Right lobe of liver (tissue), 6 donors: Measurements from ENCODE around the gene ADIPOR2. TPM values are rescaled to one million over a fixed set of nuclear protein-coding genes. Genes with fewer than 3 reads are reported as not detected.

ENCODE experiments used
- ATAC-seq, 4 donors: fragments of 200-7000 bp; cut with Tn5 transposase; one replicate each; pipeline ENCODE4 v1.9.1; 2020; ENCODE audit warnings: mild to moderate bottlenecking in 4 of 4, moderate library complexity in 4 of 4
- DNase-seq, 3 donors: peaks; one replicate each; pipeline ENCODE4 v3.0.0-alpha.2; 2020
- H3K27ac ChIP-seq, 3 donors: fragments of 200-600 bp; one replicate each; pipeline ENCODE4 v1.8.0; 2022
- H3K27me3 ChIP-seq, 2 donors: fragments of 200-600 bp; one replicate each; pipeline ENCODE4 v1.8.0; 2022
- H3K36me3 ChIP-seq, 4 donors: fragments of 200-600 bp; sonication (generic) in 1 of 4; one replicate each; pipeline versions ENCODE4 v1.5.1 to v1.8.0; 2017 to 2022; ENCODE audit warnings: control low read depth in 1 of 4
- H3K4me1 ChIP-seq, 4 donors: fragments of 200-600 bp; sonication (generic) in 1 of 4; one replicate each; pipeline versions ENCODE4 v1.5.1 to v1.8.0; 2017 to 2022; ENCODE audit warnings: control low read depth in 1 of 4
- H3K4me3 ChIP-seq, 3 donors: fragments of 200-600 bp; one replicate each; pipeline ENCODE4 v1.8.0; 2022
- H3K9me3 ChIP-seq, 4 donors: fragments of 200-600 bp; sonication (generic) in 1 of 4; one replicate each; pipeline versions ENCODE4 v1.5.1 to v1.8.0; 2017 to 2022; ENCODE audit warnings: control low read depth in 1 of 4
- CTCF ChIP-seq, 4 donors: fragments of 200-600 bp in 3 of 4; fragments of 450-650 bp in 1 of 4; IDR thresholded peaks; one replicate each; pipeline versions ENCODE4 v1.5.1 to v1.8.0; 2016 to 2022; ENCODE audit warnings: antibody characterized with exemption in 4 of 4, mild to moderate bottlenecking in 2 of 4
- POLR2A ChIP-seq: fragments of 450-650 bp; IDR thresholded peaks from one replicate; pipeline ENCODE4 v1.6.1; 2017; ENCODE audit warnings: antibody characterized with exemption, mild to moderate bottlenecking
- WGBS: methylation state at CpG from one replicate; pipeline ENCODE4 v1.1.6; 2018; ENCODE audit warnings: low coverage, low lambda C conversion rate; ENCODE audit not compliant: insufficient coverage; ENCODE audit errors: missing lambda C conversion rate; 5-methylcytosine and 5-hydroxymethylcytosine counted together
- intact Hi-C, 2 donors: fragments of 100-400 bp; cut with DNase I; formaldehyde crosslinking; loops; one replicate each; pipeline versions ENCODE4 v1.11.2 to v1.14.1; 2022
- total RNA-seq, 6 experiments: library from RNA; depleted of rRNA in 2 of 6; stranded (reverse); fragments of >200 nt in 2 of 6; fragmentation: NEBNext Ultra II Directional in 3 of 6; extraction: Animal tissue kit (Norgen Biotek cat#: 25700) in 3 of 6; gene quantifications; one replicate each; pipeline versions ENCODE4 v1.1.0 to v1.2.4, GENCODE V29; 2016 to 2023
- donor health status: DM: no; HTN: yes; CAD: no.
- donor health status: DM: no; HTN: no; CAD: no.
- donor health status: DM: no; HTN: no; CAD: no.
- donor health status: DM: no; HTN: yes; CAD: no.
- donor health status: DM: no; HTN: yes; CAD: no.

The ADIPOR2 gene
- total RNA-seq, 6 experiments from 2014 or later = 46.5 to 108 (median 59.8) TPM

- no peaks in the 10 kb centered on the region for H3K27me3 ChIP-seq
- TF ChIP-seq CTCF (IDR thresholded peaks at IDR 0.05) = no peak
- no peak for TF ChIP-seq POLR2A
- 62% methylated on average over 6 of the region's 7 CpGs for WGBS
- intact Hi-C loops = no loop called here
- H3K27ac ChIP-seq = no peak overlapping the region
- no peaks in the 10 kb centered on the region for H3K36me3 ChIP-seq
- no peaks in the 10 kb centered on the region for H3K9me3 ChIP-seq
- no peak overlapping the region for H3K4me3 ChIP-seq
- ATAC-seq (peak; percentile 36 to 80 (median 58)), DNase-seq (no peak)
- H3K4me1 ChIP-seq = no peaks in the 10 kb centered on the region
Measured at GRCh38 chr12:1680804-1681492, 9.9 kb upstream of the ADIPOR2 start.

- peak in 1 of 4 donors; percentile 47 for ATAC-seq
- WGBS = 63% methylated on average over 2 of the region's 2 CpGs
- TF ChIP-seq POLR2A (no peak), CTCF (IDR thresholded peaks at IDR 0.05) (no peak)
Measured at GRCh38 chr12:1681493-1681807, 9.4 kb upstream of the ADIPOR2 start.

GRCh38 chr12:1688086-1688710, 2.7 kb upstream of the ADIPOR2 start:
- H3K27me3 ChIP-seq = no peaks in the 10 kb centered on the region
- H3K27ac ChIP-seq = no peak overlapping the region
- intact Hi-C loops = no loop called here
- WGBS = 88% methylated on average over 3 of the region's 5 CpGs
- peaks cover 0 to 19% (median 3%) of the 10 kb centered on the region in 4 donors for H3K4me1 ChIP-seq
- H3K4me3 ChIP-seq = no peak overlapping the region
- H3K36me3 ChIP-seq = no peaks in the 10 kb centered on the region
- no peaks in the 10 kb centered on the region for H3K9me3 ChIP-seq
- TF ChIP-seq CTCF (IDR thresholded peaks at IDR 0.05) = no peak
- no peak for TF ChIP-seq POLR2A
- DNase-seq (no peak), ATAC-seq (no peak)

More at GRCh38 chr12:1681493-1681807, 9.4 kb upstream of the ADIPOR2 start:
- DNase-seq = no peak
- Histone ChIP-seq H3K27ac (no peak overlapping the region), H3K36me3 (no peaks in the 10 kb centered on the region), H3K4me3 (no peak overlapping the region), H3K27me3 (no peaks in the 10 kb centered on the region), H3K4me1 (no peaks in the 10 kb centered on the region), H3K9me3 (no peaks in the 10 kb centered on the region)
- intact Hi-C loops = no loop called here

- TF ChIP-seq POLR2A (no peak), CTCF (IDR thresholded peaks at IDR 0.05) (no peak)
- 0% methylated on average over 14 of the region's 56 CpGs for WGBS
- intact Hi-C loops = no loop called here
Measured at GRCh38 chr12:1691123-1692007, 495 bp downstream of the ADIPOR2 start.

More at GRCh38 chr12:1691123-1692007, 495 bp downstream of the ADIPOR2 start:
- peak overlapping the region; percentile 85 to 93 (median 86) for H3K4me3 ChIP-seq
- H3K27me3 ChIP-seq = no peaks in the 10 kb centered on the region
- DNase-seq (peak; percentile 63 to 74 (median 68)), ATAC-seq (peak; percentile 46 to 61 (median 58))
- H3K36me3 ChIP-seq = no peaks in the 10 kb centered on the region
- peak overlapping the region; percentile 93 to 97 (median 94) for H3K27ac ChIP-seq
- no peaks in the 10 kb centered on the region for H3K9me3 ChIP-seq
- peaks cover 0 to 35% (median 3%) of the 10 kb centered on the region in 4 donors for H3K4me1 ChIP-seq
